ENCODE measurements around the gene RALGPS2. TPM values are rescaled to one million over a fixed set of nuclear protein-coding genes. Genes with fewer than 3 reads are reported as not detected.

Gene RALGPS2, protein sequence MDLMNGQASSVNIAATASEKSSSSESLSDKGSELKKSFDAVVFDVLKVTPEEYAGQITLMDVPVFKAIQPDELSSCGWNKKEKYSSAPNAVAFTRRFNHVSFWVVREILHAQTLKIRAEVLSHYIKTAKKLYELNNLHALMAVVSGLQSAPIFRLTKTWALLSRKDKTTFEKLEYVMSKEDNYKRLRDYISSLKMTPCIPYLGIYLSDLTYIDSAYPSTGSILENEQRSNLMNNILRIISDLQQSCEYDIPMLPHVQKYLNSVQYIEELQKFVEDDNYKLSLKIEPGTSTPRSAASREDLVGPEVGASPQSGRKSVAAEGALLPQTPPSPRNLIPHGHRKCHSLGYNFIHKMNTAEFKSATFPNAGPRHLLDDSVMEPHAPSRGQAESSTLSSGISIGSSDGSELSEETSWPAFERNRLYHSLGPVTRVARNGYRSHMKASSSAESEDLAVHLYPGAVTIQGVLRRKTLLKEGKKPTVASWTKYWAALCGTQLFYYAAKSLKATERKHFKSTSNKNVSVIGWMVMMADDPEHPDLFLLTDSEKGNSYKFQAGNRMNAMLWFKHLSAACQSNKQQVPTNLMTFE
- total RNA-seq, result 1 to 10 TPM; 2.8 to 4.0 TPM

DNA sequence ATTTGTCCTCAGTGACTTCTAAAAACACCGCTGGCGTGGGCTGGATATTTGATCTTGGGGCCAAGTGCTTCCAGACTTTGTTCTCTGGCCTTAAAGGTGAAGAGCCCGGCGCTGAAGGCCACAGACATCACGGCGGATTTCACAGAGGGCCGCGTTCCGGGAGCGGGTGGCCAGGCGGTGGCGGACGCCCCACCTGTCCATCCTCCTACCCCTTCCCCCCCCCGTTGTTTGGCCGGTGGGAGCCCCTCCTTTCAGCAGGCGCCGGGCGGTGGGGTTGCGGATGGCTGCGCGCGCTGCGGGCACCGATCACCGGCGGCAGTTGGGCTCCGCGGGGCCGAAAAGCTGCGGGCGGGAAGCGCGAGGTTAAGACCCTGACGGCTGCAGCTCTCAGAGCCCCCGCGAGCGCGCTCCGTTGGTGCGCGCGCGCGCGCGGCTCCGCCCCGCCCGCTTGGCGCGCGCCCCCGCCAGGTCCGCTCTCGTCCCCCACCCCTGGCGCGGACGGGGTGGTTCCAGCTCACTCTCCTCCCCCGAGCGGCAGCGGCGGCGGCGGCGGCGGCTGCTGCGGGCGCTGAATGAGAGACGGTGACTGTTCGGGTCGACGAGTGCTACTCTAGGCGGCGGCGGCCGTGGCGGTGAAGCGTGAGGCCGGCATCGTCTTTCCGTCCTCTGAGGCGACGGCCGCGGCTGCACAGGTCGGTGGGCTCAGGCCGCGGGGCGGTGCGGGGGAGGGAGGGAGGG, at the start of gene RALGPS2:
RALGPS2 (plus strand) TSS at position 517 of the 738 bp plus-strand sequence. CDS start 51,521 bp downstream, outside the sequence.
- H3K4me3 Mint-ChIP-seq, result peak within 1 kb of the TSS; percentile 78
- intact Hi-C loops (cut with micrococcal nuclease), result loop anchor here (1.0 to 5.0 kb wide), 3 partner anchors 183 to 567 kb away; partner anchors contain the start of gene SOAT1
- DNase-seq, result peak; percentile 63
- H3K4me1 Mint-ChIP-seq (ENCODE audit: low read depth), result peaks cover 19% of the 10 kb centered on the region
- H3K9me3 Mint-ChIP-seq, result no peaks in the 10 kb centered on the region
- no peaks in the 10 kb centered on the region for H3K36me3 Mint-ChIP-seq (ENCODE audit: low read depth)
- no peaks in the 10 kb centered on the region for H3K27me3 Mint-ChIP-seq (ENCODE audit: low read depth)
- CTCF ChIA-PET, result no interaction called here
- no peak within 1 kb of the TSS for H3K27ac Mint-ChIP-seq

DNA sequence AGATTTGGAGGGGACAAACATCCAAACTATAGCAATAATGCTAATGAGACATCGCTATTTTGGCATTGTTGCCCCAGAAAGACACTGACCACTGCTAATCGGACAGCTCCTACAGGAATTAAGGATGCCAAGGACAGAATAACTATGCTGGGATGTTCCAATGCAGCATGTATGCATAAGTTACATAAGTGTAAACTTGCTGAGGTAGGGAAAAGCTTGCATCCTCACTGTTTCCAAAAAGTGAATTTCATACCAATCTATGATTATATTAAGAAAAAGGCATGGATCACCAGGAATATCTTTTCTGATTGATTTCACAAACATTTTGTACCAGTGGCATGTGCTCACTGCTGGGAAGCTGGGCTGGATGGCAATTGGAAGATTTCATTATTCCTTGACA, 45.8 kb upstream of the RALGPS2 start:
- no peaks in the 10 kb centered on the region for H3K9me3 Mint-ChIP-seq
- no peaks in the 10 kb centered on the region for H3K36me3 Mint-ChIP-seq (ENCODE audit: low read depth)
- intact Hi-C loops (cut with micrococcal nuclease), result no loop called here
- H3K27me3 Mint-ChIP-seq (ENCODE audit: low read depth), result peaks cover 8% of the 10 kb centered on the region
- no peak overlapping the region for H3K4me3 Mint-ChIP-seq
- H3K4me1 Mint-ChIP-seq (ENCODE audit: low read depth), result no peaks in the 10 kb centered on the region
- CTCF ChIA-PET, result interaction anchor here (0.6 kb wide), 1 partner anchor 14 kb away, joined by 3 read pairs; no protein-coding TSS in a partner anchor
- H3K27ac Mint-ChIP-seq, result no peak overlapping the region
- DNase-seq, result no peak

DNA sequence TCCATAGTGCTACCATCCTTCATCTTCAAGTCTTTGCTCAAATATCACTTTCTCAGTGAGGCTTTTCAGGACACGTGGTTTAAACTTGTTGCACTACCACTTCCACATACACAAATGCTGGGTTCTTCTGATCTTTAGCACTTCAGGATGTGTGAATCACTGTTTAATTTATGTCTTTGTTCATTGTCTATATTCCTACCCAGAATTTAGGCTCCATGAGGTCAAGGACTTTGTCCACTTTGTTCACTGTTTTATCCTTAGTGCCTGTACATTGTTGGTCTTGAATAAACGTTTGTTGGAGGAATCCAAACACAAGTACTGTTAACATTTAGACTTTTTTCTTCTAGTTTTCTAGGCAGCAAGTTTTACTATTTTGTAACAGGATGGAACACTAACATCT, 42.6 kb upstream of the RALGPS2 start:
- CTCF ChIA-PET, result no interaction called here
- intact Hi-C loops (cut with micrococcal nuclease), result no loop called here
- Mint-ChIP-seq H3K36me3 (ENCODE audit: low read depth) (no peaks in the 10 kb centered on the region), H3K4me3 (no peak overlapping the region), H3K4me1 (ENCODE audit: low read depth) (peaks cover 5% of the 10 kb centered on the region), H3K27me3 (ENCODE audit: low read depth) (peaks cover 8% of the 10 kb centered on the region), H3K9me3 (no peaks in the 10 kb centered on the region), H3K27ac (no peak overlapping the region)
- no peak for DNase-seq

DNA sequence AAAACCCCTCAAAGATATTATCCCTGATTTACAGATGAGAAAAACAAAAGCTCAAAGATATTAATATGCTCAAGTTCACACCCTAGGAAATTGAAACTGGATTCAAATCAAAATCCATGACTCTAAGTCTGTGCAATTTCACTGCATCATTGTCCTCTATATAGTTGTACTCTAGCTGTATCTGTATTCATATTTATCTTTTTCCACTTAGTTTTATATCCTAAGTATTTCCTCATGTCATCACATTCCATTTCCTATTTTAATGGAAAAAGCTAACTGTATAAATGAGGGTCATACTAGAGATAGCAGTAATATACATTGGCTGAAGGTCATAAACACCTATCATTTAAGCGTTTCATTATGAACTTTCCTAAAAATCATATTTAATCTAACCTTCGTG, 42.2 kb upstream of the RALGPS2 start:
- Mint-ChIP-seq H3K36me3 (ENCODE audit: low read depth) (no peaks in the 10 kb centered on the region), H3K27me3 (ENCODE audit: low read depth) (peaks cover 8% of the 10 kb centered on the region), H3K9me3 (no peaks in the 10 kb centered on the region), H3K4me3 (no peak overlapping the region), H3K27ac (no peak overlapping the region), H3K4me1 (ENCODE audit: low read depth) (peaks cover 5% of the 10 kb centered on the region)
- CTCF ChIA-PET, result no interaction called here
- no peak for DNase-seq
- intact Hi-C loops (cut with micrococcal nuclease), result no loop called here

DNA sequence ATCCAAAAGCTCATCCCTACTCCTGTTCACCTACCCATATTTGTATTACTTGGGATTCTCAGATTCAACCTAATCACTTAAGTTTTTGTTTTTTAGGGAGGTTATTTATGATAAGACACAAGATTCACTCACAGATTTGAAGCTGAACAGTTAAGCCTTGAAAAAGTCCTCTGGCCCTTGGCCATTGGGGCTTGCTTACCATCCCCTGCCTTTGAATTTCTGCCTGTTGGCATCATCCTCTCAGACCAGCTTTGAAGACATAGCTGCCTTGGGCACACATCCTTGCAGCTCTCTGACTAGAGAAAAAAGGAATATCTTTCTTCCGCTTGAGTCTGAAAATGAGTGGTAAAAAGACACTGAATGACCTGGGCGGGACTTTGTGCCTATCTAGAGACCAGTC, 41.8 kb upstream of the RALGPS2 start:
- H3K4me1 Mint-ChIP-seq (ENCODE audit: low read depth), result peaks cover 5% of the 10 kb centered on the region
- CTCF ChIA-PET, result no interaction called here
- no peaks in the 10 kb centered on the region for H3K36me3 Mint-ChIP-seq (ENCODE audit: low read depth)
- H3K9me3 Mint-ChIP-seq, result no peaks in the 10 kb centered on the region
- H3K27me3 Mint-ChIP-seq (ENCODE audit: low read depth), result peaks cover 4% of the 10 kb centered on the region
- H3K4me3 Mint-ChIP-seq, result no peak overlapping the region
- intact Hi-C loops (cut with micrococcal nuclease), result no loop called here
- H3K27ac Mint-ChIP-seq, result no peak overlapping the region
- no peak for DNase-seq

DNA sequence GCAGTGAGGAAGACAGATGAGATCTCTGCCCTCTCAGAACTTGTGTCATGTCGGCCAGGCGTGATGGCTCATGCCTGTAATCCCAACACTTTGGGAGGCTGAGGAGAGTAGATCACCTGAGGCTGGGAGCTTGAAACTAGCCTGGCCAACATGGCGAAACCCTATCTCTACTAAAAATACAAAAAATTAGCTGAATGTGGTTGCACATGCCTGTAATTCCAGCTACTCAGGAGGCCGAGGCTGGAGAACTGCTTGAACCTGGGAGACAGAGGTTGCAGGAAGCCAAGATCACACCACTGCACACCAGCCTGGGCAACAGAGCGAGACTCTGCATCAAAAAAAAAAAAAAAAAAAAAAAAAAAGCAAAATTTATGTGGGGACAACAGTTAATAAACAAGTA, 40.9 kb upstream of the RALGPS2 start:
- intact Hi-C loops (cut with micrococcal nuclease), result no loop called here
- no peak overlapping the region for H3K4me3 Mint-ChIP-seq
- H3K27me3 Mint-ChIP-seq (ENCODE audit: low read depth), result peaks cover 4% of the 10 kb centered on the region
- no peak for DNase-seq
- H3K27ac Mint-ChIP-seq, result no peak overlapping the region
- H3K9me3 Mint-ChIP-seq, result no peaks in the 10 kb centered on the region
- no peaks in the 10 kb centered on the region for H3K36me3 Mint-ChIP-seq (ENCODE audit: low read depth)
- H3K4me1 Mint-ChIP-seq (ENCODE audit: low read depth), result peaks cover 5% of the 10 kb centered on the region
- CTCF ChIA-PET, result no interaction called here

DNA sequence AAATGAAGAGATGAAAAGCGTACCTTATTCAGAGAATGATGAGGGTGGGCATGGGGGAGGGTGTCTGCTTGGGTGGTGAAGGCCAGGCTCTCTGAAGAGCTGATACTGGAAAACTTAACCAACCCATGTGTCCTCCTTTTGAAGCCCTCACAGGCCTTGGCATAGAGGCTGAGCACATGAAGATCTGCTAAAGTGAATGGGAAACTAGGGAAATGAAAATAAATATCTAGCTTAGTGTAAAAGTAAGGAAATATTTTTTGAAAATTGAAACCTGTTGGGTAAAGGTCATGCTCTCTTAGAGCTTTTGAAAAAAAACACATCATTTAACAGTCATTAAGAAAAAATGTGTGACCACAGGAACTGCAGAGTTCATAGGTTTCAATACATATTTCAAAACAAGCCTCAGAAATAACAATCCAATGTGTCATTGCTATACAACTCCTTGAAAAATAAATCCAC, 40.5 kb upstream of the RALGPS2 start:
- H3K4me1 Mint-ChIP-seq (ENCODE audit: low read depth), result peaks cover 5% of the 10 kb centered on the region
- H3K36me3 Mint-ChIP-seq (ENCODE audit: low read depth), result no peaks in the 10 kb centered on the region
- no peak overlapping the region for H3K27ac Mint-ChIP-seq
- H3K27me3 Mint-ChIP-seq (ENCODE audit: low read depth), result peaks cover 4% of the 10 kb centered on the region
- no peaks in the 10 kb centered on the region for H3K9me3 Mint-ChIP-seq
- H3K4me3 Mint-ChIP-seq, result no peak overlapping the region
- DNase-seq, result no peak
- intact Hi-C loops (cut with micrococcal nuclease), result no loop called here
- CTCF ChIA-PET, result no interaction called here

DNA sequence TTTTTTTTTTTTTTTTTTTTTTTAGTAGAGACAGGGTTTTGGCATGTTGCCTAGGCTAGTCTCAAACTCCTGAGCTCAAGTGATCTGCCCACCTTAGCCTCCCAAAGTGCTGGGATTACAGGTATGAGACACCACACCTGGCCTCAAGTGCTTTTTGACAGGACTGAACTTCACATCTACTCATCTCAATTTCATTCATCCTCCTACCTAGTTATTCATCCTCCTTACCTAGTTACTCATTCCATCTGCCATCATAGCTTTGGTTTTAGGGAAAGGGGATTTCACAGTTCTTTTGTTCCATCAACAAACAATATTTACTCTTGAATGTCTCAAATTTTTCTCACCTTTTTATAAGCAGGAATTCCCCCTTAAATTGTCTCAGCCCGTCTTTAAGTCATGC, 38.6 kb upstream of the RALGPS2 start:
- CTCF ChIA-PET, result interaction anchor here (0.5 kb wide), 1 partner anchor 312 kb away, joined by 4 read pairs; no protein-coding TSS in a partner anchor
- Mint-ChIP-seq H3K4me3 (no peak overlapping the region), H3K27me3 (ENCODE audit: low read depth) (peaks cover under 1% of the 10 kb centered on the region), H3K9me3 (no peaks in the 10 kb centered on the region), H3K4me1 (ENCODE audit: low read depth) (peaks cover 5% of the 10 kb centered on the region), H3K36me3 (ENCODE audit: low read depth) (no peaks in the 10 kb centered on the region), H3K27ac (no peak overlapping the region)
- DNase-seq, result no peak
- intact Hi-C loops (cut with micrococcal nuclease), result no loop called here

DNA sequence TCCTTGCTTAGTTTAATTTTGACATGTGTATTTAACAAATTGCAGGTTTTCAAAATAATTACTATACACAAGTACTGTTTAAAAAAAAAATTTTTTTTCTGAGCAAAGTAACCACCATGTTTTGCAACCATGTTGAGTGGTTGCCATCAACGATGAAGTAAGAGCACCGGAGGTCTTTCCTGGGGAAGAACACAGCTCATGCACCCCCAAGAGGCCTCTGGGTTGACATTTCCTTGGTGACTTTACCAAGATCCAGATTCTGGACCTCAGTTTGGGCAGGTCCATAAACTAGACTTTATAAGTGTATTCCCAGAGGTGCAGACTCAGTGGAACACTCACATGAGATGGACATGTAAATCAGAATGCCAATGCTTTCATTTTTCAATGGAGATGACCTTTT, 36.8 kb upstream of the RALGPS2 start:
- CTCF ChIA-PET, result no interaction called here
- intact Hi-C loops (cut with micrococcal nuclease), result no loop called here
- Mint-ChIP-seq H3K4me1 (ENCODE audit: low read depth) (peaks cover 5% of the 10 kb centered on the region), H3K27ac (no peak overlapping the region), H3K4me3 (no peak overlapping the region), H3K9me3 (no peaks in the 10 kb centered on the region), H3K27me3 (ENCODE audit: low read depth) (no peaks in the 10 kb centered on the region), H3K36me3 (ENCODE audit: low read depth) (no peaks in the 10 kb centered on the region)
- DNase-seq, result no peak

DNA sequence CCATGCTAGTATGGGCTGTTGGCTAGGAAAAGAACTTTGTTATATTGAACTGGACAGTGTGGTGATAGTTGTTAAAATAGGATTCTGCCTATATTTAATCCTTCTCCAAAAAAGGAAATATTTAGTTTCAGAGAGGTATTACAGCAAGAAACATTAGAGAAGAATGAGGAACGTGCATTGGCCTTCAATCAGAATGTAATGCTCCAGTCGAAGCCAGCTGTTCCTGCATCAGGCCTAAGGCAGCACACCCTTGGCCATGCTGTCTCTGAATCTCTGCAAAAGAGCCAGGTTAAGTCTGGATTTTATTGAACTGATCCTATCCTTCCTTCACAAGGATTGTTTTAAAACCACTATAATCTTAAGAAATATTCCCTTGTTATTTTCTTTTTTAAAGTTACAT, 35.3 kb upstream of the RALGPS2 start:
- CTCF ChIA-PET, result interaction anchor here (1.4 to 1.5 kb wide), 2 partner anchors 28 to 64 kb away, joined by 4 read pairs; no protein-coding TSS in a partner anchor
- DNase-seq, result no peak
- Mint-ChIP-seq H3K36me3 (ENCODE audit: low read depth) (no peaks in the 10 kb centered on the region), H3K27ac (no peak overlapping the region), H3K4me1 (ENCODE audit: low read depth) (peaks cover 2% of the 10 kb centered on the region), H3K9me3 (no peaks in the 10 kb centered on the region), H3K4me3 (no peak overlapping the region), H3K27me3 (ENCODE audit: low read depth) (no peaks in the 10 kb centered on the region)
- intact Hi-C loops (cut with micrococcal nuclease), result no loop called here

DNA sequence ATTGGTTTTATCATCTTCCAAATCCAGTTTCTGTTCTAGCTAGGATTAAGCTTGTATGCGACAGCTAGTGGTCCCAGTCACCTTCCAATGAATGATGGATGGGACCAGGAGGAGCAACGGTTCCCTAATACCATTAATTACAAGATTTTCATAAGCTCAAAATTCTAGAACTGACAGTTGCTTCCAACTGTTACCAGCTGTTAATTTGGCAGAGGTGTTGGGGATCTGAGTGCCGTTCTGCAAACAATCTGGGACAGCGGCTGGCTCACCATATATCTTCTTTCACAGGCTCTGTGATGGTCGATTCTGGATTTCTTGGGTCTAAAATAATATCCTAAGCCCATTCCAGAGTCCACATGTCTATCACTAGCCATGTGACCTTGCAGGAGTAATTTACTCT, 34.5 kb upstream of the RALGPS2 start:
- Mint-ChIP-seq H3K36me3 (ENCODE audit: low read depth) (no peaks in the 10 kb centered on the region), H3K4me3 (no peak overlapping the region), H3K27ac (no peak overlapping the region), H3K27me3 (ENCODE audit: low read depth) (no peaks in the 10 kb centered on the region), H3K4me1 (ENCODE audit: low read depth) (peaks cover 2% of the 10 kb centered on the region), H3K9me3 (no peaks in the 10 kb centered on the region)
- DNase-seq, result no peak
- CTCF ChIA-PET, result interaction anchor here (0.5 to 1.5 kb wide), 4 partner anchors 27 to 158 kb away, joined by 3 to 5 read pairs (median 4); no protein-coding TSS in a partner anchor
- intact Hi-C loops (cut with micrococcal nuclease), result no loop called here

DNA sequence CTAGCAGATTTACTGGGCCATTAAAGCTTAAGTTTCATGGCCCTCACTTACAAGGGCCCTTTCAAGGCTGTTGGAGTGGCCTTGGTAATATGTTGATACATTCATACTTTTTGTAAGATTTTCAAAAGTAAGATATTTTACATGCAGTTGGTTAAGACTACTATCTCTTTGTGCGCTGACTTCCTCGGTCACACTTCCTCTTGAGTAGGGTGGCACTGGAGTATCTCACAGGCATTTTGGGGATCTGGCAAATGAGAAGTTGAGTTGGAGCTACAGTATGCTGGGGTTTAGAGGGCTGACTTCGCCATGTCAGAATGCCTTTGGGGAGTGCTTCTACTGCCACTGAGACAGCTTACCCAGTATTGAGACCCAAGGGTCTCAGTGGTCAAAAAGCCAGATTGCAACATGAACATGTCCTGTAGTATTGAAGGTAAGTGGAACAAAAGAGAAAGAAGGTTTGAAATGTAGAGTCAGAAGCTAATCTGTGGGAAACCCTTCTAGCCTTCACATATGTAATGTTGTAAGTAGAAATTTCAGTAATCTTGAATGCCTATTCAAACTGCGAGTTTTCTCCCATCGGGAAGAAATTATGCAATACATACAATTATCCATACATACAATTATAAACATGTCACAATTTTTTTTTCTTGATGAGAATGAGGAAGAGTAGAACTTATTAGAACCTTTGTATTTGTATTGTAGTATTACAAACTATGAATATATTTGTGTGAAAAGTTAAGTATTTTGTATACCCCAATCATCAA, 32.3 kb upstream of the RALGPS2 start:
- no peak overlapping the region for H3K27ac Mint-ChIP-seq
- no peaks in the 10 kb centered on the region for H3K4me1 Mint-ChIP-seq (ENCODE audit: low read depth)
- H3K4me3 Mint-ChIP-seq, result no peak overlapping the region
- DNase-seq, result no peak
- H3K36me3 Mint-ChIP-seq (ENCODE audit: low read depth), result no peaks in the 10 kb centered on the region
- H3K9me3 Mint-ChIP-seq, result no peaks in the 10 kb centered on the region
- CTCF ChIA-PET, result interaction anchor here (0.7 kb wide), 1 partner anchor 13 kb away, joined by 3 read pairs; no protein-coding TSS in a partner anchor
- intact Hi-C loops (cut with micrococcal nuclease), result no loop called here
- no peaks in the 10 kb centered on the region for H3K27me3 Mint-ChIP-seq (ENCODE audit: low read depth)

All from activated naive CD4-positive, alpha-beta T cell treated with anti-CD3 and anti-CD28 coated beads for 36 hours (primary cell).